SK-N-SH (cell line): ENCODE results near the gene SH3BGRL2. TPM values are rescaled to one million over a fixed set of nuclear protein-coding genes. Genes with fewer than 3 reads are reported as not detected.

ENCODE experiments used
- CTCF ChIA-PET: fragments of 300-600, 350-600 bp; formaldehyde crosslinking; extraction: SDS; loops from one replicate; lab custom pipeline; 2021; lab: Yijun Ruan, JAX
- POLR2A ChIA-PET: fragments of 350-600 bp; sonication (Branson Sonifier 250); formaldehyde crosslinking; extraction: SDS; loops from one replicate; lab custom pipeline; 2020; ENCODE audit warnings: antibody characterized with exemption, inconsistent platforms; lab: Yijun Ruan, JAX
- DNase-seq: peaks from one replicate; pipeline ENCODE4 v3.0.0; 2012
- H2AFZ ChIP-seq: fragments of 200-600 bp; sonication (generic); 2 replicates; pipeline ENCODE4 v1.8.1; 2016; ENCODE audit warnings: antibody characterized with exemption, mild to moderate bottlenecking, low read depth
- H3F3A ChIP-seq: fragments of 200-600 bp; sonication (generic); replicated peaks from 2 replicates; pipeline ENCODE3; 2016; ENCODE audit warnings: antibody characterized with exemption, mild to moderate bottlenecking; ENCODE audit not compliant: insufficient read depth
- H3K27ac ChIP-seq, 2 experiments: fragments of 200-500 bp in 1 of 2; fragments of 200-600 bp in 1 of 2; sonication (Bioruptor generic) in 1 of 2; sonication (generic), shearing (Covaris generic) in 1 of 2; 2 replicates each; pipeline versions ENCODE4 v1.5.1 to v1.6.1; 2014 to 2016; ENCODE audit warnings: low read depth in 2 of 2, inconsistent platforms in 1 of 2, low read length in 1 of 2, mild to moderate bottlenecking in 1 of 2, mixed read lengths in 1 of 2
- H3K27me3 ChIP-seq: fragments of 200-600 bp; sonication (generic), shearing (Covaris generic); 2 replicates; pipeline ENCODE4 v1.6.1; 2016; ENCODE audit warnings: mixed run types; ENCODE audit not compliant: insufficient read depth
- H3K36me3 ChIP-seq, 2 experiments: fragments of 200-500 bp in 1 of 2; fragments of 200-600 bp in 1 of 2; sonication (Bioruptor generic) in 1 of 2; sonication (generic) in 1 of 2; replicated peaks in 1 of 2; 2 replicates each; pipeline versions ENCODE3 to v1.5.1; 2014 to 2016; ENCODE audit warnings: low read length in 1 of 2, mild to moderate bottlenecking in 1 of 2; ENCODE audit not compliant: insufficient read depth in 2 of 2, control insufficient read depth in 1 of 2
- H3K4me1 ChIP-seq, 2 experiments: fragments of 200-500 bp in 1 of 2; fragments of 200-600 bp in 1 of 2; sonication (Bioruptor generic) in 1 of 2; sonication (generic), shearing (Covaris generic) in 1 of 2; 2 replicates each; pipeline versions ENCODE4 v1.5.1 to v1.6.1; 2014 to 2016; ENCODE audit warnings: low read depth in 1 of 2, low read length in 1 of 2, mixed run types in 1 of 2; ENCODE audit not compliant: insufficient read depth in 2 of 2, control insufficient read depth in 1 of 2
- H3K4me2 ChIP-seq: fragments of 200-600 bp; sonication (generic), shearing (Covaris generic); 2 replicates; pipeline ENCODE4 v1.6.1; 2017; ENCODE audit warnings: mixed run types
- H3K4me3 ChIP-seq, 2 experiments: fragments of 200-500 bp in 1 of 2; fragments of 200-600 bp in 1 of 2; sonication (Bioruptor generic) in 1 of 2; sonication (generic), shearing (Covaris generic) in 1 of 2; 2 replicates each; pipeline versions ENCODE4 v1.5.1 to v1.8.1; 2014 to 2016; ENCODE audit warnings: low read depth in 2 of 2, inconsistent platforms in 1 of 2, low read length in 1 of 2, mild to moderate bottlenecking in 1 of 2, mixed read lengths in 1 of 2, moderate library complexity in 1 of 2
- H3K79me2 ChIP-seq: fragments of 200-600 bp; sonication (generic); 2 replicates; pipeline ENCODE4 v1.8.1; 2017; ENCODE audit warnings: mild to moderate bottlenecking; ENCODE audit not compliant: insufficient read depth
- H3K9ac ChIP-seq: fragments of 200-600 bp; sonication (generic); 2 replicates; pipeline ENCODE4 v1.6.1; 2017; ENCODE audit warnings: mixed run types
- H3K9me2 ChIP-seq: fragments of 200-600 bp; sonication (generic); 2 replicates; pipeline ENCODE4 v1.6.1; 2017; ENCODE audit warnings: mixed run types
- H3K9me3 ChIP-seq: fragments of 200-600 bp; sonication (generic); 2 replicates; pipeline ENCODE4 v1.6.1; 2017; ENCODE audit warnings: mixed run types, mild to moderate bottlenecking, moderate library complexity
- H4K20me1 ChIP-seq: fragments of 200-600 bp; sonication (generic); 2 replicates; pipeline ENCODE4 v1.6.1; 2017; ENCODE audit warnings: mild to moderate bottlenecking, mixed run types; ENCODE audit not compliant: insufficient read depth
- CHD2 ChIP-seq: fragments of 150-350 bp; IDR thresholded peaks from 2 replicates; pipeline ENCODE4 v1.6.1; 2018; ENCODE audit warnings: low read length; ENCODE audit not compliant: partially characterized antibody
- ELF1 ChIP-seq: IDR thresholded peaks from 2 replicates; pipeline ENCODE4 v1.4.0; 2012
- FOXJ3 ChIP-seq: sonication (generic); formaldehyde crosslinking; IDR thresholded peaks from 2 replicates; pipeline ENCODE4 v1.5.1; 2020; ENCODE audit warnings: mild to moderate bottlenecking, missing genetic modification reagents
- JUND ChIP-seq: IDR thresholded peaks from 2 replicates; pipeline ENCODE4 v1.4.0; 2012
- MAX ChIP-seq: IDR thresholded peaks from 2 replicates; pipeline ENCODE4 v1.4.0; 2012; ENCODE audit warnings: low read depth
- MEF2A ChIP-seq: IDR thresholded peaks from 2 replicates; pipeline ENCODE4 v1.4.0; 2012; ENCODE audit warnings: low read depth, borderline replicate concordance
- MXI1 ChIP-seq: IDR thresholded peaks from 2 replicates; pipeline ENCODE4 v1.6.1; 2012; ENCODE audit warnings: mild to moderate bottlenecking, low read depth, low read length, improper control_type of control experiment
- NFIC ChIP-seq: IDR thresholded peaks from 2 replicates; pipeline ENCODE4 v1.4.0; 2012; ENCODE audit warnings: borderline replicate concordance
- RAD21 ChIP-seq: IDR thresholded peaks from 2 replicates; pipeline ENCODE4 v1.6.1; 2012; ENCODE audit warnings: mild to moderate bottlenecking, low read length
- RCOR1 ChIP-seq: fragments of 150-350 bp; IDR thresholded peaks from 2 replicates; pipeline ENCODE4 v1.6.1; 2017; ENCODE audit warnings: antibody characterized with exemption, low read length
- REST ChIP-seq: IDR thresholded peaks from 2 replicates; pipeline ENCODE4 v1.6.1; 2012; ENCODE audit warnings: mild to moderate bottlenecking, low read depth, low read length, moderate library complexity
- RFX5 ChIP-seq: IDR thresholded peaks from 2 replicates; pipeline ENCODE4 v1.6.1; 2012; ENCODE audit warnings: mild to moderate bottlenecking, improper control_type of control experiment, low read length
- SIN3A ChIP-seq: IDR thresholded peaks from 2 replicates; pipeline ENCODE4 v1.6.1; 2012; ENCODE audit warnings: low read depth, mild to moderate bottlenecking, low read length, moderate library complexity, borderline replicate concordance
- SMC3 ChIP-seq: IDR thresholded peaks from 2 replicates; pipeline ENCODE4 v1.6.1; 2012; ENCODE audit warnings: low read depth, low read length, improper control_type of control experiment
- YY1 ChIP-seq: IDR thresholded peaks from 2 replicates; pipeline ENCODE4 v1.4.0; 2012; ENCODE audit warnings: low read depth, mild to moderate bottlenecking
- WGBS: methylation state at CpG from one replicate; pipeline ENCODE4 v1.1.6; 2017; ENCODE audit warnings: low lambda C conversion rate; 5-methylcytosine and 5-hydroxymethylcytosine counted together
- polyA plus RNA-seq, 3 experiments: library from polyadenylated mRNA; depleted of rRNA; stranded (reverse); fragments of >200 nt; gene quantifications; 2 replicates each; pipeline ENCODE4 v1.2.3, GENCODE V29; 2012

SH3BGRL2 gene
- polyA plus RNA-seq, 1 of the 3 experiments (the other 2 are of a cell fraction): 1.4 TPM

- H3K4me1 ChIP-seq: peaks cover 0 to 39% of the 10 kb centered on the region in 2 experiments; a peak in 2 of 4 replicates
- H3F3A ChIP-seq: no peaks in the 10 kb centered on the region
- H3K4me3 ChIP-seq: no peak overlapping the region
- no peaks in the 10 kb centered on the region for H4K20me1 ChIP-seq
- TF ChIP-seq RCOR1: no peak
- TF ChIP-seq NFIC: no peak
- no peak for TF ChIP-seq RFX5
- TF ChIP-seq JUND: no peak
- no peak for TF ChIP-seq SMC3
- TF ChIP-seq FOXJ3 (CRISPR knock-in tag): no peak
- no peak for TF ChIP-seq ELF1
- TF ChIP-seq REST: no peak
- no peak for TF ChIP-seq MXI1
- no peak for TF ChIP-seq SIN3A
- TF ChIP-seq MEF2A: no peak
- TF ChIP-seq, all 33 proteins: peak for 0
- Histone ChIP-seq H3K9ac (no peak overlapping the region), H3K4me2 (no peak overlapping the region), H3K36me3 (no peaks in the 10 kb centered on the region), H3K9me2 (no peaks in the 10 kb centered on the region), H3K9me3 (no peaks in the 10 kb centered on the region), H2AFZ (no peak overlapping the region), H3K27ac (no peak overlapping the region), H3K27me3 (no peaks in the 10 kb centered on the region), H3K79me2 (no peaks in the 10 kb centered on the region)
- no peak for DNase-seq
- 93% methylated on average over 3 of the region's 3 CpGs for WGBS
- CTCF ChIA-PET: interaction anchor here (0.8 to 1.9 kb wide), 7 partner anchors 11 to 260 kb away, joined by 3 to 4 read pairs (median 3); no protein-coding TSS in a partner anchor
- POLR2A ChIA-PET: no interaction called here
Measured at GRCh38 chr6:79608334-79609224, 22.6 kb upstream of the SH3BGRL2 start.

- no peak overlapping the region for H3K27ac ChIP-seq
Measured at GRCh38 chr6:79609225-79609595, 21.9 kb upstream of the SH3BGRL2 start.

More at GRCh38 chr6:79609225-79609595, 21.9 kb upstream of the SH3BGRL2 start:
- H3K9ac ChIP-seq: no peak overlapping the region
- no peak for DNase-seq
- no peaks in the 10 kb centered on the region for H3K9me3 ChIP-seq
- H3K9me2 ChIP-seq: no peaks in the 10 kb centered on the region
- H3K36me3 ChIP-seq: no peaks in the 10 kb centered on the region
- H4K20me1 ChIP-seq: no peaks in the 10 kb centered on the region
- 82% methylated on average over 3 of the region's 3 CpGs for WGBS
- POLR2A ChIA-PET: no interaction called here
- no peak overlapping the region for H2AFZ ChIP-seq
- H3K4me2 ChIP-seq: no peak overlapping the region
- H3K4me3 ChIP-seq: no peak overlapping the region
- no peaks in the 10 kb centered on the region for H3K27me3 ChIP-seq
- TF ChIP-seq SIN3A (no peak), CHD2 (no peak), RAD21 (no peak), MAX (no peak), YY1 (no peak), RCOR1 (no peak)
- no peaks in the 10 kb centered on the region for H3K79me2 ChIP-seq
- no peaks in the 10 kb centered on the region for H3F3A ChIP-seq
- CTCF ChIA-PET: interaction anchor here (1.0 to 1.9 kb wide), 6 partner anchors 14 to 260 kb away, joined by 3 to 7 read pairs (median 4); no protein-coding TSS in a partner anchor
- peaks cover 0 to 39% of the 10 kb centered on the region in 2 experiments; a peak in 2 of 4 replicates for H3K4me1 ChIP-seq
